ENCODE measurements around the gene DAB1. TPM values are rescaled to one million over a fixed set of nuclear protein-coding genes. Genes with fewer than 3 reads are reported as not detected.

DAB1 gene
- total RNA-seq, 3 donors from 2014 or later, result 0.61 to 2.0 (median 0.92) TPM

GRCh38 chr1:57467830-57468229, 44.0 kb upstream of the DAB1 start:
- Histone ChIP-seq H3K4me3 (no peak overlapping the region), H3K36me3 (ENCODE audit: low read depth) (no peaks in the 10 kb centered on the region), H3K9me3 (no peaks in the 10 kb centered on the region), H3K4me1 (ENCODE audit: low read depth) (no peaks in the 10 kb centered on the region)
- DNase-seq (no peak), ATAC-seq (no peak)
- intact Hi-C loops (cut with DNase I, micrococcal nuclease), result no loop called here
- TF ChIP-seq CTCF (IDR thresholded peaks at IDR 0.05), result no peak

- DNase-seq (no peak), ATAC-seq (no peak)
- no peak overlapping the region for H3K4me3 ChIP-seq
- no peaks in the 10 kb centered on the region for H3K9me3 ChIP-seq
- intact Hi-C loops (cut with DNase I, micrococcal nuclease), result no loop called here
- no peak for TF ChIP-seq CTCF (IDR thresholded peaks at IDR 0.05)
- H3K4me1 ChIP-seq (ENCODE audit: low read depth), result no peaks in the 10 kb centered on the region
- no peaks in the 10 kb centered on the region for H3K36me3 ChIP-seq (ENCODE audit: low read depth)
These were observed 40.9 kb upstream of the DAB1 start for GRCh38 chr1:57464756-57465155.

- H3K4me3 ChIP-seq, result no peak overlapping the region
- DNase-seq, result no peak
- TF ChIP-seq CTCF (IDR thresholded peaks at IDR 0.05), result no peak
- ATAC-seq, result no peak
- no peaks in the 10 kb centered on the region for H3K4me1 ChIP-seq (ENCODE audit: low read depth)
- intact Hi-C loops (cut with DNase I, micrococcal nuclease), result no loop called here
- no peaks in the 10 kb centered on the region for H3K36me3 ChIP-seq (ENCODE audit: low read depth)
- H3K9me3 ChIP-seq, result no peaks in the 10 kb centered on the region
These were observed 39.5 kb upstream of the DAB1 start for GRCh38 chr1:57463343-57463742.

GRCh38 chr1:57461405-57461804, 37.5 kb upstream of the DAB1 start:
- Histone ChIP-seq H3K4me1 (ENCODE audit: low read depth) (no peaks in the 10 kb centered on the region), H3K9me3 (no peaks in the 10 kb centered on the region), H3K36me3 (ENCODE audit: low read depth) (no peaks in the 10 kb centered on the region), H3K4me3 (no peak overlapping the region)
- TF ChIP-seq CTCF (IDR thresholded peaks at IDR 0.05), result no peak
- ATAC-seq, result no peak
- no peak for DNase-seq
- intact Hi-C loops (cut with DNase I, micrococcal nuclease), result no loop called here

- H3K36me3 ChIP-seq (ENCODE audit: low read depth), result no peaks in the 10 kb centered on the region
- no peak overlapping the region for H3K4me3 ChIP-seq
- H3K4me1 ChIP-seq (ENCODE audit: low read depth), result no peaks in the 10 kb centered on the region
- no peaks in the 10 kb centered on the region for H3K9me3 ChIP-seq
- no peak for DNase-seq
- no peak for TF ChIP-seq CTCF (IDR thresholded peaks at IDR 0.05)
- ATAC-seq, result no peak
- intact Hi-C loops (cut with DNase I, micrococcal nuclease), result no loop called here
These were observed 27.7 kb upstream of the DAB1 start for GRCh38 chr1:57451516-57451915.

GRCh38 chr1:57450981-57451380, 27.1 kb upstream of the DAB1 start:
- H3K4me3 ChIP-seq, result no peak overlapping the region
- H3K4me1 ChIP-seq (ENCODE audit: low read depth), result no peaks in the 10 kb centered on the region
- no peak for TF ChIP-seq CTCF (IDR thresholded peaks at IDR 0.05)
- ATAC-seq, result no peak
- intact Hi-C loops (cut with DNase I, micrococcal nuclease), result no loop called here
- DNase-seq, result no peak
- H3K36me3 ChIP-seq (ENCODE audit: low read depth), result no peaks in the 10 kb centered on the region
- H3K9me3 ChIP-seq, result no peaks in the 10 kb centered on the region
